Measurements from ENCODE around the gene HDGF.
A peak's percentile ranks its signal among the peaks of the same experiment; 100 is the strongest.

HDGF gene

DNA sequence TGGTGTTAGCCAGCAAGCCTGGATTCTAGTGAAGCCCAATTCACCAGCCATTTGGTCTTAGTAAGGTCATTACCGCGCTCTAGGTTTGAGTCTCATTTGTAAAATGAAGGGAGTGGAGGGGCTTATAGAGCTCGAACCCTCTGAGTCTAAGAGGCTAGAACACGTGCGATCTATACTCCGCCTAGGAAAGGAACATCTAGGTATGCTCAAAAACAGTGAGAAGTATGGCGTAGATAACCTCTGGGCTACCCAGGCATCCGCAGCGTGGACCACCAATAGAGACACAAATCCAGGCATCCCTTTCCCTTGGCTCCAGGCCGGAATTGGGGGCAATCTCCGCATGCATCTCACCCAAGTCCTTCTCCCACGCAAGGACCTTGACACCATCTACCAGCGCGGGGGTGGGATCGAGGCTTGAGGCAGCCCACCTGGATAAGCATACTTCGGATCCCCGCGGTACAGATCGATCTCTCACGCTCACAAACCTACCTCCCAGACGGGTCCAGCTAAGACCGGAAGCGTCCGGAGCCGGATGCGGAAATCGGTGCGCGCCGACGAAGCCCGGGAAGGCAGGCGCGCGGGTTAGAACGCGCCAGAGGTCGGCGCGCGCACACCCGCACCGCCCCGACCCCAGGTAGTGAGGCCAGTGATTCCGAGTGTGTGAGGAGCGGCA, 23.4 kb downstream of the HDGF start, which contains the start of gene METTL25B:
Gene METTL25B (plus strand): TSS at position 544 of the 673 bp plus-strand sequence. CDS start 636 bp downstream, outside the sequence.
- H3K36me3 Mint-ChIP-seq (ENCODE audit: low read depth), result peaks cover 29% of the 10 kb centered on the region
- H3K4me1 Mint-ChIP-seq (ENCODE audit: low read depth), result peaks cover 42% of the 10 kb centered on the region
- H3K9me3 Mint-ChIP-seq, result no peaks in the 10 kb centered on the region
- peak within 1 kb of the TSS; percentile 99 for H3K27ac Mint-ChIP-seq
- no peak within 1 kb of the TSS for H3K4me3 Mint-ChIP-seq
- no peaks in the 10 kb centered on the region for H3K27me3 Mint-ChIP-seq (ENCODE audit: low read depth)

GRCh38 chr1:156727492-156727891, 24.0 kb downstream of the HDGF start:
- Mint-ChIP-seq H3K4me3 (no peak overlapping the region), H3K9me3 (no peaks in the 10 kb centered on the region), H3K4me1 (ENCODE audit: low read depth) (peaks cover 40% of the 10 kb centered on the region), H3K27ac (peak overlapping the region; percentile 99), H3K36me3 (ENCODE audit: low read depth) (peaks cover 28% of the 10 kb centered on the region), H3K27me3 (ENCODE audit: low read depth) (no peaks in the 10 kb centered on the region)

- Mint-ChIP-seq H3K4me3 (no peak overlapping the region), H3K27me3 (ENCODE audit: low read depth) (no peaks in the 10 kb centered on the region), H3K4me1 (ENCODE audit: low read depth) (peaks cover 39% of the 10 kb centered on the region), H3K9me3 (no peaks in the 10 kb centered on the region), H3K27ac (peak overlapping the region; percentile 99), H3K36me3 (ENCODE audit: low read depth) (peaks cover 29% of the 10 kb centered on the region)
These were observed 24.8 kb downstream of the HDGF start for GRCh38 chr1:156726549-156727226.

- no peak overlapping the region for H3K27ac Mint-ChIP-seq
- H3K4me3 Mint-ChIP-seq, result no peak overlapping the region
- H3K27me3 Mint-ChIP-seq (ENCODE audit: low read depth), result no peaks in the 10 kb centered on the region
- H3K36me3 Mint-ChIP-seq (ENCODE audit: low read depth), result peaks cover 35% of the 10 kb centered on the region
- peaks cover 37% of the 10 kb centered on the region for H3K4me1 Mint-ChIP-seq (ENCODE audit: low read depth)
- H3K9me3 Mint-ChIP-seq, result no peaks in the 10 kb centered on the region
These were observed 25.7 kb downstream of the HDGF start for GRCh38 chr1:156725683-156726280.

DNA sequence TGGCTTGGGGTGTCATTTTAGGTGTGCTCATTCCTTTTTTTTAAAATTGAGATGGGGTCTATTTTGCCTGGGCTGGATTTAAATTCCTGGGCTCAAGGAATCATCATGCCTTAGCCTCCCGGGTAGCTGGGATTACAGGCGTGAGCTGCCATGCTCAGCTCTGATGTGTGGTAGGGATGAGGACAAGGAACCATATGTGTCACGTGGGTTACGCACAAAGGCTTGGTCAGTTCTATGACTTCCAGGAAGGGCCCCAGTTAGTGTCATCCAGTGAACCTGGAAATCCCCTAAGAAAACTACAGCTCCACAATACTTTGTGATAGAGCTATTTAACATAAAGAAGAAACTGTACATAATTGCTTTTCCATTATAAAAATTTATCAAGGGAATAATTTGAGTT, 29.9 kb downstream of the HDGF start:
- Mint-ChIP-seq H3K4me3 (peak overlapping the region; percentile 12), H3K27me3 (ENCODE audit: low read depth) (no peaks in the 10 kb centered on the region), H3K27ac (peak overlapping the region; percentile 89), H3K36me3 (ENCODE audit: low read depth) (peaks cover 36% of the 10 kb centered on the region), H3K4me1 (ENCODE audit: low read depth) (peaks cover 21% of the 10 kb centered on the region), H3K9me3 (no peaks in the 10 kb centered on the region)

GRCh38 chr1:156721131-156721530, 30.3 kb downstream of the HDGF start:
- peaks cover 21% of the 10 kb centered on the region for H3K4me1 Mint-ChIP-seq (ENCODE audit: low read depth)
- H3K4me3 Mint-ChIP-seq, result peak overlapping the region; percentile 12
- H3K9me3 Mint-ChIP-seq, result no peaks in the 10 kb centered on the region
- no peaks in the 10 kb centered on the region for H3K27me3 Mint-ChIP-seq (ENCODE audit: low read depth)
- H3K36me3 Mint-ChIP-seq (ENCODE audit: low read depth), result peaks cover 36% of the 10 kb centered on the region
- H3K27ac Mint-ChIP-seq, result peak overlapping the region; percentile 89

GRCh38 chr1:156717351-156717750, 34.1 kb downstream of the HDGF start:
- Mint-ChIP-seq H3K27ac (no peak overlapping the region), H3K27me3 (ENCODE audit: low read depth) (no peaks in the 10 kb centered on the region), H3K4me1 (ENCODE audit: low read depth) (peaks cover 6% of the 10 kb centered on the region), H3K4me3 (no peak overlapping the region), H3K9me3 (no peaks in the 10 kb centered on the region), H3K36me3 (ENCODE audit: low read depth) (peaks cover 20% of the 10 kb centered on the region)

DNA sequence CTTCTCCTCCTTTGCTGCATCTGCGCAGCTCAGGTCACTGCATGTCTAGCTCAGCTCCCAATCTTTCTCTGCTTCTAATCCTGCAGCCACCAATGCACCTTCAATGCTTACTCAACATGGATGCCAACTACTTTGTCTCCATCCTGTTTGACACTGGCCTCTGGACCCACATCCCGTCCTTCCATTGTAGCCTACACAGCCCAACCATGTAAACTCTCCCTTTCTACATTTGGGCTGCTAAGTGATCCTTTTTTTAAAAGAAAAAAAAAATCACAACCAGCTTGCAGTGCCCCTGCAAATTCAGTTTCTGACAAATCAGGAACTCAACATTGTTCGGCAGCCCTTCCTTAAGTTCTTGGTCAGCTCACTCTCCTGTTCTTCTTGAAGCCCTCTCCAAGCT, 36.6 kb downstream of the HDGF start:
- no peaks in the 10 kb centered on the region for H3K4me1 Mint-ChIP-seq (ENCODE audit: low read depth)
- H3K4me3 Mint-ChIP-seq, result no peak overlapping the region
- H3K27ac Mint-ChIP-seq, result no peak overlapping the region
- H3K9me3 Mint-ChIP-seq, result no peaks in the 10 kb centered on the region
- H3K36me3 Mint-ChIP-seq (ENCODE audit: low read depth), result peaks cover 11% of the 10 kb centered on the region
- H3K27me3 Mint-ChIP-seq (ENCODE audit: low read depth), result no peaks in the 10 kb centered on the region

GRCh38 chr1:156712626-156713025, 38.8 kb downstream of the HDGF start:
- Mint-ChIP-seq H3K27ac (no peak overlapping the region), H3K36me3 (ENCODE audit: low read depth) (peaks cover 12% of the 10 kb centered on the region), H3K27me3 (ENCODE audit: low read depth) (no peaks in the 10 kb centered on the region), H3K9me3 (no peaks in the 10 kb centered on the region), H3K4me1 (ENCODE audit: low read depth) (no peaks in the 10 kb centered on the region), H3K4me3 (no peak overlapping the region)

DNA sequence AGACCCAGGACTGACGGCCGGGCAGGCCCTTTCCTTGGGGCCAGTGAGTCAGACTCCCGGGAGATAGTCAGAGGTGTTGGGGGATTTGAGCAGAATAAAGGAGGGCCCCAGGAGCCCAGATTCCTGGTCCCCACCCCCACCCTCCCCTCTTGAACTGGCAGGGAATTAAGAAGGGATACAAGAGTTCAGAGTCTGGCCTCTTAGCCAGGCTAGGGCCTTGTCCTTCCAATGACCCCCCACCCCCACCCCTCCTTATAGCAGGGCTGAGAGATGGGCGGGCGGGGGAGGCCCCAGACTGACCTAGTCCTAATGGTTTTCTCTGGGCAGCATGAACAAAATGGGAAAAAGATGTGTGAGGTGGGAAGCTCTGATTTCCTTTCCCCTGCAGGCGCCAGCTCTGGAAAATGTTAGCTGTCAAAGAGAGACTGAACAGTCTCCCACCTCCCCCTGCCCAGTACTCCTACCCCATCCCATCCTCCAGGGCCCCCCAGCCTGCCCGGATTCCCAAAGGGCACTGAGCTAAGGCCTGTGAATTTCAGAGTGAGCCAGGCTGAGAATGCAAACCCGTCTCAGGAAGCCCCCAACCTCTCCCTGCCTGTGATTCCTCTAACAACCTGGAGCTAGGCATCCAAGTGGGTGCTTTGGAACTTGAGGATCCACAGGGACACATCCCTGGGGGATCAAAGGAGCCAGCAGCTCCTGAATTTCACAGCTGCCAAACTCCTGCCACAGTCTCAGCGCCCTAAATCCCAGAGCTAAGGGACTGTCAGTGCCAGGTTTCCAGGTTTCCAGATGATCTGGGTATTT, 40.3 kb downstream of the HDGF start:
- Mint-ChIP-seq H3K4me1 (ENCODE audit: low read depth) (peaks cover 7% of the 10 kb centered on the region), H3K9me3 (no peaks in the 10 kb centered on the region), H3K27me3 (ENCODE audit: low read depth) (peaks cover 8% of the 10 kb centered on the region), H3K4me3 (no peak overlapping the region), H3K27ac (no peak overlapping the region), H3K36me3 (ENCODE audit: low read depth) (peaks cover 7% of the 10 kb centered on the region)

GRCh38 chr1:156709757-156710489, 41.6 kb downstream of the HDGF start:
- Mint-ChIP-seq H3K4me3 (no peak overlapping the region), H3K27ac (no peak overlapping the region), H3K4me1 (ENCODE audit: low read depth) (peaks cover 16% of the 10 kb centered on the region), H3K27me3 (ENCODE audit: low read depth) (peaks cover 20% of the 10 kb centered on the region), H3K36me3 (ENCODE audit: low read depth) (peaks cover 1% of the 10 kb centered on the region), H3K9me3 (no peaks in the 10 kb centered on the region)

GRCh38 chr1:156709031-156709430, 42.4 kb downstream of the HDGF start:
- no peaks in the 10 kb centered on the region for H3K9me3 Mint-ChIP-seq
- H3K4me3 Mint-ChIP-seq, result no peak overlapping the region
- H3K36me3 Mint-ChIP-seq (ENCODE audit: low read depth), result peaks cover 1% of the 10 kb centered on the region
- H3K27me3 Mint-ChIP-seq (ENCODE audit: low read depth), result peaks cover 27% of the 10 kb centered on the region
- H3K27ac Mint-ChIP-seq, result no peak overlapping the region
- H3K4me1 Mint-ChIP-seq (ENCODE audit: low read depth), result peaks cover 17% of the 10 kb centered on the region

DNA sequence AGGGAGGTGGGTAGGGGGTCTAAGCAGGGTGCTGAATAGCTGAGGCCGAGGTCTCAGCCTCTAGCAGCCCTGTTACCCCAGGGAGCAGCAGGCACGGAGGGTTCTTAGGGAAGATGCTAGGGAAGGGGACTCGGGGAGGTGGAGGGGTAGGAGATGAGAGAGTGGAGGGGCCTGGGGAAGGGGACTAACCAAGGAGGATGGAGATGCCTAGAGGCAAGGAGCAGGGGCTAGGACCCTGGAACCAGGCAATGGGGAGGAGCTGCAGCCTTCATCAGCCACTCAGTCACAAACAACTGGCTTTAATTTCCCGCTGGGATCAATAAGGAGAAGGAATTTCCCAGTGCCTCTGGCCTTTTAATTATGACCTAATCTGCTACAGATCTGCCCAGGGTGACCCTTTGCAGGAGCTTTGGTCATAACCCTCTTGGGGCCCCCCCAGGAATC, 43.2 kb downstream of the HDGF start:
- Mint-ChIP-seq H3K27me3 (ENCODE audit: low read depth) (peaks cover 35% of the 10 kb centered on the region), H3K36me3 (ENCODE audit: low read depth) (peaks cover 1% of the 10 kb centered on the region), H3K4me3 (no peak overlapping the region), H3K4me1 (ENCODE audit: low read depth) (peaks cover 17% of the 10 kb centered on the region), H3K27ac (no peak overlapping the region), H3K9me3 (no peaks in the 10 kb centered on the region)

Data from T-helper 1 cell treated with Interleukin-12 subunit alpha and Interleukin-12 subunit beta and Interleukin-4 antibody, amounts not matched to agents 30 μg/mL and 1 μg/mL, for 36 hours (primary cell).